H1 (cell line): ENCODE measurements around the gene MINPP1. TPM values are rescaled to one million over a fixed set of nuclear protein-coding genes. Genes with fewer than 3 reads are reported as not detected.

ENCODE experiments used
- CTCF ChIA-PET: fragments of 300-600 bp; sonication (Branson Sonifier 250); formaldehyde crosslinking; loops from one replicate; lab custom pipeline; 2021; ENCODE audit not compliant: partially characterized antibody; lab: Charles Lee
- POLR2A ChIA-PET: fragments of 300-600 bp; sonication (Branson Sonifier 250); formaldehyde crosslinking; loops from one replicate; lab custom pipeline; 2021; ENCODE audit warnings: inconsistent platforms; ENCODE audit not compliant: partially characterized antibody; lab: Charles Lee
- DNase-seq, 2 experiments: peaks; one replicate each; pipeline versions ENCODE4 v3.0.0 to v3.0.0-alpha.2; 2010 to 2022; ENCODE audit warnings: low spot score in 2 of 2, low read depth in 1 of 2, mixed read lengths in 1 of 2
- FAIRE-seq: peaks from 2 replicates; lab custom pipeline; 2011; peaks lifted over from hg19 to GRCh38; lab: Jason Lieb, UNC
- H2AFZ ChIP-seq: 2 replicates; pipeline ENCODE4 v1.8.1; 2012; ENCODE audit warnings: low read length, inconsistent platforms
- H2AK5ac ChIP-seq: 2 replicates; pipeline ENCODE4 v1.6.1; 2013; ENCODE audit warnings: low read depth, low read length
- H2BK120ac ChIP-seq: replicated peaks from 2 replicates; pipeline ENCODE3; 2013; ENCODE audit warnings: low read depth, low read length, inconsistent platforms
- H2BK12ac ChIP-seq: 2 replicates; pipeline ENCODE4 v1.6.1; 2013; ENCODE audit warnings: low read depth, low read length
- H2BK15ac ChIP-seq: 2 replicates; pipeline ENCODE4 v1.6.1; 2013; ENCODE audit warnings: low read length
- H2BK20ac ChIP-seq: 2 replicates; pipeline ENCODE4 v1.6.1; 2013; ENCODE audit warnings: low read length
- H2BK5ac ChIP-seq: 2 replicates; pipeline ENCODE4 v1.6.1; 2013; ENCODE audit warnings: low read depth, low read length
- H3K14ac ChIP-seq: 2 replicates; pipeline ENCODE4 v1.6.1; 2013; ENCODE audit warnings: inconsistent platforms; ENCODE audit not compliant: insufficient read length
- H3K18ac ChIP-seq: 2 replicates; pipeline ENCODE4 v1.6.1; 2013; ENCODE audit warnings: low read length; ENCODE audit errors: extremely low read depth
- H3K23ac ChIP-seq: 2 replicates; pipeline ENCODE4 v1.6.1; 2013; ENCODE audit warnings: inconsistent platforms; ENCODE audit not compliant: insufficient read length
- H3K23me2 ChIP-seq: 2 replicates; pipeline ENCODE4 v1.6.1; 2013; ENCODE audit warnings: low read depth, low read length
- H3K27ac ChIP-seq: 2 replicates; pipeline ENCODE4 v1.6.1; 2011; ENCODE audit warnings: low read depth, low read length, inconsistent platforms
- H3K27me3 ChIP-seq, 4 experiments: replicated peaks in 1 of 4; 1 replicate in 1 of 4; 2 replicates in 3 of 4; pipeline versions ENCODE4 v1.6.1 to v1.8.1; 2011 to 2013; ENCODE audit warnings: low read length in 3 of 4, mild to moderate bottlenecking in 3 of 4, inconsistent platforms in 2 of 4, mixed read lengths in 2 of 4, moderate library complexity in 1 of 4; ENCODE audit not compliant: control insufficient read depth in 3 of 4, insufficient read depth in 3 of 4; ENCODE audit errors: extremely low read depth in 1 of 4
- H3K36me3 ChIP-seq, 4 experiments: 2 replicates each; pipeline versions ENCODE4 v1.6.1 to v1.8.1; 2011 to 2013; ENCODE audit warnings: mild to moderate bottlenecking in 4 of 4, low read length in 3 of 4, moderate library complexity in 2 of 4, control low read depth in 1 of 4, inconsistent platforms in 1 of 4; ENCODE audit not compliant: insufficient read depth in 4 of 4, control insufficient read depth in 2 of 4
- H3K4ac ChIP-seq: replicated peaks from 2 replicates; pipeline ENCODE3; 2013; ENCODE audit warnings: low read length, low read depth, mixed read lengths, inconsistent platforms; ENCODE audit not compliant: insufficient read length
- H3K4me1 ChIP-seq, 4 experiments: replicated peaks in 1 of 4; 1 replicate in 1 of 4; 2 replicates in 3 of 4; pipeline versions ENCODE4 v1.6.1 to v1.8.1; 2011 to 2013; ENCODE audit warnings: low read length in 3 of 4, inconsistent platforms in 2 of 4, mixed read lengths in 1 of 4; ENCODE audit not compliant: insufficient read depth in 4 of 4, control insufficient read depth in 3 of 4
- H3K4me2 ChIP-seq, 2 experiments: 2 replicates each; pipeline versions ENCODE4 v1.6.1 to v1.8.1; 2011 to 2013; ENCODE audit warnings: low read depth in 2 of 2, low read length in 2 of 2, control low read depth in 1 of 2, inconsistent platforms in 1 of 2, mild to moderate bottlenecking in 1 of 2; ENCODE audit not compliant: insufficient read depth in 1 of 2
- H3K4me3 ChIP-seq, 4 experiments: fragments of 200-600, 300-600 bp in 1 of 4; sonication (generic), shearing (Covaris generic), sonication (Bioruptor Twin) in 1 of 4; 2 replicates each; pipeline versions ENCODE4 v1.5.1 to v1.8.1; 2011 to 2016; ENCODE audit warnings: low read length in 4 of 4, low read depth in 3 of 4, control low read depth in 2 of 4, inconsistent platforms in 2 of 4, mild to moderate bottlenecking in 2 of 4, mixed read lengths in 1 of 4, moderate library complexity in 1 of 4; ENCODE audit not compliant: insufficient read depth in 2 of 4; ENCODE audit errors: extremely low read depth in 1 of 4
- H3K56ac ChIP-seq: replicated peaks from 2 replicates; pipeline ENCODE3; 2013; ENCODE audit warnings: low read depth, mild to moderate bottlenecking, mixed read lengths, low read length, inconsistent platforms; ENCODE audit not compliant: insufficient read length
- H3K79me1 ChIP-seq: 2 replicates; pipeline ENCODE4 v1.6.1; 2013; ENCODE audit warnings: low read depth, low read length, control low read depth
- H3K79me2 ChIP-seq, 2 experiments: 2 replicates each; pipeline versions ENCODE4 v1.6.1 to v1.8.1; 2012 to 2013; ENCODE audit warnings: low read length in 2 of 2, mild to moderate bottlenecking in 2 of 2, inconsistent platforms in 1 of 2; ENCODE audit not compliant: insufficient read depth in 2 of 2, control insufficient read depth in 1 of 2
- H3K9ac ChIP-seq, 4 experiments: replicated peaks in 1 of 4; 1 replicate in 1 of 4; 2 replicates in 3 of 4; pipeline versions ENCODE4 v1.6.1 to v1.8.1; 2011 to 2013; ENCODE audit warnings: low read depth in 3 of 4, low read length in 3 of 4, control low read depth in 2 of 4, mild to moderate bottlenecking in 2 of 4, moderate library complexity in 2 of 4, inconsistent platforms in 1 of 4; ENCODE audit errors: extremely low read depth in 1 of 4
- H3K9me3 ChIP-seq, 2 experiments: 2 replicates each; pipeline versions ENCODE4 v1.6.1 to v1.8.1; 2012 to 2013; ENCODE audit warnings: mild to moderate bottlenecking in 2 of 2, moderate library complexity in 2 of 2, control low read depth in 1 of 2, inconsistent platforms in 1 of 2, low read depth in 1 of 2, low read length in 1 of 2, mixed read lengths in 1 of 2; ENCODE audit not compliant: insufficient read depth in 2 of 2
- H4K20me1 ChIP-seq, 2 experiments: replicated peaks in 1 of 2; 2 replicates each; pipeline versions ENCODE3 to v1.8.1; 2011 to 2013; ENCODE audit warnings: inconsistent platforms in 2 of 2, low read length in 2 of 2, mild to moderate bottlenecking in 1 of 2; ENCODE audit not compliant: insufficient read depth in 2 of 2, control insufficient read depth in 1 of 2
- H4K5ac ChIP-seq: 2 replicates; pipeline ENCODE4 v1.6.1; 2013; ENCODE audit warnings: low read length, low read depth, mixed read lengths, inconsistent platforms; ENCODE audit not compliant: insufficient read length
- H4K8ac ChIP-seq: 2 replicates; pipeline ENCODE4 v1.8.0; 2013; ENCODE audit warnings: mild to moderate bottlenecking, moderate library complexity, low read length, inconsistent platforms; ENCODE audit not compliant: insufficient read depth; ENCODE audit errors: extremely low read depth
- H4K91ac ChIP-seq: replicated peaks from 2 replicates; pipeline ENCODE3; 2013; ENCODE audit warnings: low read length, mixed read lengths, inconsistent platforms; ENCODE audit not compliant: insufficient read length
- BRCA1 ChIP-seq: IDR thresholded peaks from 2 replicates; pipeline ENCODE4 v1.6.1; 2012; ENCODE audit warnings: low read depth, low read length, improper control_type of control experiment
- CTBP2 ChIP-seq: IDR thresholded peaks from 2 replicates; pipeline ENCODE4 v1.7.0; 2011; ENCODE audit warnings: borderline replicate concordance, mild to moderate bottlenecking, moderate library complexity, mixed read lengths, low read length; ENCODE audit not compliant: insufficient read depth, insufficient read length
- GABPA ChIP-seq: IDR thresholded peaks from 2 replicates; pipeline ENCODE4 v1.6.1; 2011; ENCODE audit warnings: mild to moderate bottlenecking, low read length, moderate library complexity, borderline replicate concordance; ENCODE audit not compliant: insufficient read depth
- GTF2F1 ChIP-seq: IDR thresholded peaks from 2 replicates; pipeline ENCODE4 v1.6.1; 2012; ENCODE audit warnings: low read depth, low read length, improper control_type of control experiment, borderline replicate concordance
- JUND ChIP-seq: IDR thresholded peaks from 2 replicates; pipeline ENCODE4 v1.6.1; 2011; ENCODE audit warnings: mild to moderate bottlenecking, improper control_type of control experiment, low read length
- KDM1A ChIP-seq: fragments of 200-600, 300-600 bp; sonication (generic); IDR thresholded peaks from 2 replicates; pipeline ENCODE4 v1.7.1; 2016; ENCODE audit warnings: mild to moderate bottlenecking, low read length, borderline replicate concordance
- NRF1 ChIP-seq: IDR thresholded peaks from 2 replicates; pipeline ENCODE4 v1.6.1; 2011; ENCODE audit warnings: mild to moderate bottlenecking, low read depth, low read length, improper control_type of control experiment
- RNF2 ChIP-seq: fragments of 200-900, 300-1000 bp; sonication (generic); IDR thresholded peaks from 2 replicates; pipeline ENCODE4 v1.7.1; 2016; ENCODE audit warnings: borderline replicate concordance, low read depth, mild to moderate bottlenecking, antibody characterized with exemption, low read length; ENCODE audit not compliant: poor library complexity, severe bottlenecking; ENCODE audit errors: missing control alignments
- SIN3A ChIP-seq, 2 experiments: IDR thresholded peaks in 1 of 2; conservative IDR thresholded peaks in 1 of 2; 2 replicates each; pipeline ENCODE4 v1.6.1; 2011 to 2012; ENCODE audit warnings: low read length in 2 of 2, improper control_type of control experiment in 1 of 2, low read depth in 1 of 2, mild to moderate bottlenecking in 1 of 2
- SIX5 ChIP-seq: IDR thresholded peaks from 2 replicates; pipeline ENCODE4 v1.6.1; 2011; ENCODE audit warnings: mild to moderate bottlenecking, low read depth, low read length
- TAF1 ChIP-seq: IDR thresholded peaks from 2 replicates; pipeline ENCODE4 v1.6.1; 2011; ENCODE audit warnings: mild to moderate bottlenecking, low read depth, low read length
- TCF12 ChIP-seq: IDR thresholded peaks from 2 replicates; pipeline ENCODE4 v1.6.1; 2011; ENCODE audit warnings: low read depth, mild to moderate bottlenecking, low read length
- ZNF274 ChIP-seq: IDR thresholded peaks from 2 replicates; pipeline ENCODE4 v1.7.0; 2012; ENCODE audit warnings: low read length, borderline replicate concordance; ENCODE audit errors: extremely low read depth
- WGBS, 2 experiments: shearing (Covaris generic) in 1 of 2; methylation state at CpG; one replicate each; pipeline versions ENCODE4 v1.1.6 to v1.1.7; 2013 to 2015; ENCODE audit warnings: low lambda C conversion rate in 2 of 2, mixed read lengths in 2 of 2, inconsistent platforms in 1 of 2, low coverage in 1 of 2, missing lambda C conversion rate in 1 of 2; ENCODE audit not compliant: insufficient replicate concordance in 2 of 2, insufficient coverage in 1 of 2, insufficient read length in 1 of 2; ENCODE audit errors: extremely low coverage in 1 of 2, missing lambda C conversion rate in 1 of 2; 5-methylcytosine and 5-hydroxymethylcytosine counted together
- polyA plus RNA-seq, 7 experiments: library from polyadenylated mRNA; depleted of rRNA in 3 of 7; stranded (reverse) in 5 of 7; unstranded in 2 of 7; fragments of >200 nt in 5 of 7; fragments of 200-250 nt in 2 of 7; gene quantifications; 1 replicate in 5 of 7; 2 replicates in 1 of 7; 4 replicates in 1 of 7; pipeline versions ENCODE4 v1.2.1 to v1.2.3, GENCODE V29; 2011 to 2013; ENCODE audit warnings: missing spikeins in 2 of 7, mixed read lengths in 2 of 7
- total RNA-seq: library from RNA; stranded (reverse); fragmentation: NEBNext Ultra II Directional; extraction: Animal tissue kit (Norgen Biotek cat#: 25700); gene quantifications from 2 replicates; pipeline ENCODE4 v1.2.1, GENCODE V29; 2021
- TF ChIP-seq, protein P1 (sequence below): IDR thresholded peaks from 2 replicates; pipeline ENCODE4 v1.6.1; 2012; ENCODE audit warnings: inconsistent platforms

Gene MINPP1
- total and polyA plus RNA-seq, 2 of the 8 experiments (the other 6 are each of a cell fraction or from before 2014, with no cell fraction given) = 13.6 to 27.2 TPM

DNA sequence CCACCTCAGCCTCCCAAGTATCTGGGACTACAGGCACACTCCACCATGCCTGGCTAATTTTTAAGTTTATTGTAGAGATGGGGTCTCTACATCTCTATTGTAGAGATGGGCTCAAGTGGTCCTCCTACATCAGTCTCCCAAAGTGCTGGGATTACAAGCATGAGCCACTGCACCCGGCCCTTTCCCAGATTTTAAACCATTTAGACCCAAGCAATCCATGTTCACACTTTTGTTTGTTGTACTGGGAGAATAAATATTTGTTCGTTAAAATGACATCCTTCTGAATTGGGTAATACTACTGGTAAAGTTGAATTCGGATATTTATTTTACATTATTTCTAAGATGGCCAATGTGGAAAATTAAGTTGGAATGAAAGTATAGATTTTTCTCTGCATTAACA is 52.7 kb downstream of the MINPP1 start:
- no peak overlapping the region for H4K8ac ChIP-seq
- H3K9me3 ChIP-seq = no peaks in the 10 kb centered on the region
- H3K79me1 ChIP-seq = no peaks in the 10 kb centered on the region
- no peak overlapping the region for H2BK20ac ChIP-seq
- H3K36me3 ChIP-seq = peaks cover 0 to 9% (median 0%) of the 10 kb centered on the region in 4 experiments; a peak in 1 of 8 replicates
- H3K27me3 ChIP-seq = no peaks in the 10 kb centered on the region
- H4K20me1 ChIP-seq = no peaks in the 10 kb centered on the region
- no peak overlapping the region for H3K4me3 ChIP-seq
- no peak overlapping the region for H4K5ac ChIP-seq
- peaks cover 2 to 9% (median 5%) of the 10 kb centered on the region in 4 experiments; a peak in 4 of 7 replicates for H3K4me1 ChIP-seq
- FAIRE-seq (no peak), DNase-seq (no peak)
- no peak overlapping the region for H3K14ac ChIP-seq
- H3K23me2 ChIP-seq = no peaks in the 10 kb centered on the region
- no peaks in the 10 kb centered on the region for H3K79me2 ChIP-seq
- no peak overlapping the region for H3K18ac ChIP-seq
- H3K4me2 ChIP-seq = no peak overlapping the region
- CTCF ChIA-PET = no interaction called here
- H3K9ac ChIP-seq = no peak overlapping the region
- POLR2A ChIA-PET = no interaction called here
- WGBS, 2 experiments = 86% methylated on average over 3 of the region's 3 CpGs; no CpG with 5 or more reads in 1 of the 2 experiments
- no peak overlapping the region for H3K27ac ChIP-seq
- H3K23ac ChIP-seq = no peak overlapping the region
- H3K56ac ChIP-seq = no peak overlapping the region
- no peak overlapping the region for H2AK5ac ChIP-seq
- no peak overlapping the region for H2BK12ac ChIP-seq
- H2BK5ac ChIP-seq = no peak overlapping the region
- H2AFZ ChIP-seq = no peak overlapping the region
- H3K4ac ChIP-seq = no peak overlapping the region
- no peak overlapping the region for H4K91ac ChIP-seq
- H2BK120ac ChIP-seq = no peak overlapping the region
- H2BK15ac ChIP-seq = no peak overlapping the region
- TF ChIP-seq SIX5 (no peak), CTBP2 (no peak), ZNF274 (no peak), TCF12 (no peak), GTF2F1 (no peak), NRF1 (no peak), GABPA (no peak), JUND (no peak), RNF2 (no peak), SIN3A (conservative IDR thresholded peaks at IDR 0.05 in 1 of 2, IDR thresholded peaks at IDR 0.05 in 1 of 2; ENCODE audit: low read depth in 1 of 2, low read length in 2 of 2) (no peak), BRCA1 (no peak), KDM1A (no peak), TAF1 (no peak)
- TF ChIP-seq, protein P1, sequence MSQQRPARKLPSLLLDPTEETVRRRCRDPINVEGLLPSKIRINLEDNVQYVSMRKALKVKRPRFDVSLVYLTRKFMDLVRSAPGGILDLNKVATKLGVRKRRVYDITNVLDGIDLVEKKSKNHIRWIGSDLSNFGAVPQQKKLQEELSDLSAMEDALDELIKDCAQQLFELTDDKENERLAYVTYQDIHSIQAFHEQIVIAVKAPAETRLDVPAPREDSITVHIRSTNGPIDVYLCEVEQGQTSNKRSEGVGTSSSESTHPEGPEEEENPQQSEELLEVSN = no peak
